H1 (cell line): ENCODE measurements around the gene TNRC6B. TPM values are rescaled to one million over a fixed set of nuclear protein-coding genes. Genes with fewer than 3 reads are reported as not detected.

Experiments
- CTCF ChIA-PET: fragments of 300-600 bp; sonication (Branson Sonifier 250); formaldehyde crosslinking; loops from one replicate; lab custom pipeline; 2021; ENCODE audit not compliant: partially characterized antibody; lab: Charles Lee
- POLR2A ChIA-PET: fragments of 300-600 bp; sonication (Branson Sonifier 250); formaldehyde crosslinking; loops from one replicate; lab custom pipeline; 2021; ENCODE audit warnings: inconsistent platforms; ENCODE audit not compliant: partially characterized antibody; lab: Charles Lee
- DNase-seq, 2 experiments: peaks; one replicate each; pipeline versions ENCODE4 v3.0.0 to v3.0.0-alpha.2; 2010 to 2022; ENCODE audit warnings: low spot score in 2 of 2, low read depth in 1 of 2, mixed read lengths in 1 of 2
- FAIRE-seq: peaks from 2 replicates; lab custom pipeline; 2011; peaks lifted over from hg19 to GRCh38; lab: Jason Lieb, UNC
- H2AFZ ChIP-seq: 2 replicates; pipeline ENCODE4 v1.8.1; 2012; ENCODE audit warnings: low read length, inconsistent platforms
- H2AK5ac ChIP-seq: 2 replicates; pipeline ENCODE4 v1.6.1; 2013; ENCODE audit warnings: low read depth, low read length
- H2BK120ac ChIP-seq: replicated peaks from 2 replicates; pipeline ENCODE3; 2013; ENCODE audit warnings: low read depth, low read length, inconsistent platforms
- H2BK12ac ChIP-seq: 2 replicates; pipeline ENCODE4 v1.6.1; 2013; ENCODE audit warnings: low read depth, low read length
- H2BK15ac ChIP-seq: 2 replicates; pipeline ENCODE4 v1.6.1; 2013; ENCODE audit warnings: low read length
- H2BK20ac ChIP-seq: 2 replicates; pipeline ENCODE4 v1.6.1; 2013; ENCODE audit warnings: low read length
- H2BK5ac ChIP-seq: 2 replicates; pipeline ENCODE4 v1.6.1; 2013; ENCODE audit warnings: low read depth, low read length
- H3K14ac ChIP-seq: 2 replicates; pipeline ENCODE4 v1.6.1; 2013; ENCODE audit warnings: inconsistent platforms; ENCODE audit not compliant: insufficient read length
- H3K18ac ChIP-seq: 2 replicates; pipeline ENCODE4 v1.6.1; 2013; ENCODE audit warnings: low read length; ENCODE audit errors: extremely low read depth
- H3K23ac ChIP-seq: 2 replicates; pipeline ENCODE4 v1.6.1; 2013; ENCODE audit warnings: inconsistent platforms; ENCODE audit not compliant: insufficient read length
- H3K23me2 ChIP-seq: 2 replicates; pipeline ENCODE4 v1.6.1; 2013; ENCODE audit warnings: low read depth, low read length
- H3K27ac ChIP-seq: 2 replicates; pipeline ENCODE4 v1.6.1; 2011; ENCODE audit warnings: low read depth, low read length, inconsistent platforms
- H3K27me3 ChIP-seq, 4 experiments: replicated peaks in 1 of 4; 1 replicate in 1 of 4; 2 replicates in 3 of 4; pipeline versions ENCODE4 v1.6.1 to v1.8.1; 2011 to 2013; ENCODE audit warnings: low read length in 3 of 4, mild to moderate bottlenecking in 3 of 4, inconsistent platforms in 2 of 4, mixed read lengths in 2 of 4, moderate library complexity in 1 of 4; ENCODE audit not compliant: control insufficient read depth in 3 of 4, insufficient read depth in 3 of 4; ENCODE audit errors: extremely low read depth in 1 of 4
- H3K36me3 ChIP-seq, 4 experiments: 2 replicates each; pipeline versions ENCODE4 v1.6.1 to v1.8.1; 2011 to 2013; ENCODE audit warnings: mild to moderate bottlenecking in 4 of 4, low read length in 3 of 4, moderate library complexity in 2 of 4, control low read depth in 1 of 4, inconsistent platforms in 1 of 4; ENCODE audit not compliant: insufficient read depth in 4 of 4, control insufficient read depth in 2 of 4
- H3K4ac ChIP-seq: replicated peaks from 2 replicates; pipeline ENCODE3; 2013; ENCODE audit warnings: low read length, low read depth, mixed read lengths, inconsistent platforms; ENCODE audit not compliant: insufficient read length
- H3K4me1 ChIP-seq, 4 experiments: replicated peaks in 1 of 4; 1 replicate in 1 of 4; 2 replicates in 3 of 4; pipeline versions ENCODE4 v1.6.1 to v1.8.1; 2011 to 2013; ENCODE audit warnings: low read length in 3 of 4, inconsistent platforms in 2 of 4, mixed read lengths in 1 of 4; ENCODE audit not compliant: insufficient read depth in 4 of 4, control insufficient read depth in 3 of 4
- H3K4me2 ChIP-seq, 2 experiments: 2 replicates each; pipeline versions ENCODE4 v1.6.1 to v1.8.1; 2011 to 2013; ENCODE audit warnings: low read depth in 2 of 2, low read length in 2 of 2, control low read depth in 1 of 2, inconsistent platforms in 1 of 2, mild to moderate bottlenecking in 1 of 2; ENCODE audit not compliant: insufficient read depth in 1 of 2
- H3K4me3 ChIP-seq, 4 experiments: fragments of 200-600, 300-600 bp in 1 of 4; sonication (generic), shearing (Covaris generic), sonication (Bioruptor Twin) in 1 of 4; 2 replicates each; pipeline versions ENCODE4 v1.5.1 to v1.8.1; 2011 to 2016; ENCODE audit warnings: low read length in 4 of 4, low read depth in 3 of 4, control low read depth in 2 of 4, inconsistent platforms in 2 of 4, mild to moderate bottlenecking in 2 of 4, mixed read lengths in 1 of 4, moderate library complexity in 1 of 4; ENCODE audit not compliant: insufficient read depth in 2 of 4; ENCODE audit errors: extremely low read depth in 1 of 4
- H3K56ac ChIP-seq: replicated peaks from 2 replicates; pipeline ENCODE3; 2013; ENCODE audit warnings: low read depth, mild to moderate bottlenecking, mixed read lengths, low read length, inconsistent platforms; ENCODE audit not compliant: insufficient read length
- H3K79me1 ChIP-seq: 2 replicates; pipeline ENCODE4 v1.6.1; 2013; ENCODE audit warnings: low read depth, low read length, control low read depth
- H3K79me2 ChIP-seq, 2 experiments: 2 replicates each; pipeline versions ENCODE4 v1.6.1 to v1.8.1; 2012 to 2013; ENCODE audit warnings: low read length in 2 of 2, mild to moderate bottlenecking in 2 of 2, inconsistent platforms in 1 of 2; ENCODE audit not compliant: insufficient read depth in 2 of 2, control insufficient read depth in 1 of 2
- H3K9ac ChIP-seq, 4 experiments: replicated peaks in 1 of 4; 1 replicate in 1 of 4; 2 replicates in 3 of 4; pipeline versions ENCODE4 v1.6.1 to v1.8.1; 2011 to 2013; ENCODE audit warnings: low read depth in 3 of 4, low read length in 3 of 4, control low read depth in 2 of 4, mild to moderate bottlenecking in 2 of 4, moderate library complexity in 2 of 4, inconsistent platforms in 1 of 4; ENCODE audit errors: extremely low read depth in 1 of 4
- H3K9me3 ChIP-seq, 2 experiments: 2 replicates each; pipeline versions ENCODE4 v1.6.1 to v1.8.1; 2012 to 2013; ENCODE audit warnings: mild to moderate bottlenecking in 2 of 2, moderate library complexity in 2 of 2, control low read depth in 1 of 2, inconsistent platforms in 1 of 2, low read depth in 1 of 2, low read length in 1 of 2, mixed read lengths in 1 of 2; ENCODE audit not compliant: insufficient read depth in 2 of 2
- H4K20me1 ChIP-seq, 2 experiments: replicated peaks in 1 of 2; 2 replicates each; pipeline versions ENCODE3 to v1.8.1; 2011 to 2013; ENCODE audit warnings: inconsistent platforms in 2 of 2, low read length in 2 of 2, mild to moderate bottlenecking in 1 of 2; ENCODE audit not compliant: insufficient read depth in 2 of 2, control insufficient read depth in 1 of 2
- H4K5ac ChIP-seq: 2 replicates; pipeline ENCODE4 v1.6.1; 2013; ENCODE audit warnings: low read length, low read depth, mixed read lengths, inconsistent platforms; ENCODE audit not compliant: insufficient read length
- H4K8ac ChIP-seq: 2 replicates; pipeline ENCODE4 v1.8.0; 2013; ENCODE audit warnings: mild to moderate bottlenecking, moderate library complexity, low read length, inconsistent platforms; ENCODE audit not compliant: insufficient read depth; ENCODE audit errors: extremely low read depth
- H4K91ac ChIP-seq: replicated peaks from 2 replicates; pipeline ENCODE3; 2013; ENCODE audit warnings: low read length, mixed read lengths, inconsistent platforms; ENCODE audit not compliant: insufficient read length
- BRCA1 ChIP-seq: IDR thresholded peaks from 2 replicates; pipeline ENCODE4 v1.6.1; 2012; ENCODE audit warnings: low read depth, low read length, improper control_type of control experiment
- CBX8 ChIP-seq: fragments of 300-800, 300-1000 bp; sonication (generic); IDR thresholded peaks from 2 replicates; pipeline ENCODE4 v1.7.1; 2016; ENCODE audit warnings: low read depth, low read length, borderline replicate concordance
- CHD2 ChIP-seq: IDR thresholded peaks from 2 replicates; pipeline ENCODE4 v1.6.1; 2012; ENCODE audit warnings: low read length, improper control_type of control experiment
- EGR1 ChIP-seq: IDR thresholded peaks from 2 replicates; pipeline ENCODE4 v1.6.1; 2011; ENCODE audit warnings: low read depth, low read length, borderline replicate concordance
- RFX5 ChIP-seq: IDR thresholded peaks from 2 replicates; pipeline ENCODE4 v1.6.1; 2011; ENCODE audit warnings: low read depth, low read length, improper control_type of control experiment, borderline replicate concordance
- RNF2 ChIP-seq: fragments of 200-900, 300-1000 bp; sonication (generic); IDR thresholded peaks from 2 replicates; pipeline ENCODE4 v1.7.1; 2016; ENCODE audit warnings: borderline replicate concordance, low read depth, mild to moderate bottlenecking, antibody characterized with exemption, low read length; ENCODE audit not compliant: poor library complexity, severe bottlenecking; ENCODE audit errors: missing control alignments
- RXRA ChIP-seq: IDR thresholded peaks from 2 replicates; pipeline ENCODE4 v1.6.1; 2011; ENCODE audit warnings: low read depth, mild to moderate bottlenecking, low read length, moderate library complexity; ENCODE audit not compliant: insufficient read depth
- SIN3A ChIP-seq, 2 experiments: IDR thresholded peaks in 1 of 2; conservative IDR thresholded peaks in 1 of 2; 2 replicates each; pipeline ENCODE4 v1.6.1; 2011 to 2012; ENCODE audit warnings: low read length in 2 of 2, improper control_type of control experiment in 1 of 2, low read depth in 1 of 2, mild to moderate bottlenecking in 1 of 2
- SP1 ChIP-seq: IDR thresholded peaks from 2 replicates; pipeline ENCODE4 v1.6.1; 2011; ENCODE audit warnings: low read depth, low read length
- SP4 ChIP-seq: IDR thresholded peaks from 2 replicates; pipeline ENCODE4 v1.6.1; 2012; ENCODE audit warnings: low read length, inconsistent platforms
- TEAD4 ChIP-seq: IDR thresholded peaks from 2 replicates; pipeline ENCODE4 v1.6.1; 2012; ENCODE audit warnings: low read depth, low read length, inconsistent platforms, mixed read lengths
- USF2 ChIP-seq: IDR thresholded peaks from 2 replicates; pipeline ENCODE4 v1.6.1; 2011; ENCODE audit warnings: low read length, improper control_type of control experiment
- ZNF274 ChIP-seq: IDR thresholded peaks from 2 replicates; pipeline ENCODE4 v1.7.0; 2012; ENCODE audit warnings: low read length, borderline replicate concordance; ENCODE audit errors: extremely low read depth
- WGBS, 2 experiments: shearing (Covaris generic) in 1 of 2; methylation state at CpG; one replicate each; pipeline versions ENCODE4 v1.1.6 to v1.1.7; 2013 to 2015; ENCODE audit warnings: low lambda C conversion rate in 2 of 2, mixed read lengths in 2 of 2, inconsistent platforms in 1 of 2, low coverage in 1 of 2, missing lambda C conversion rate in 1 of 2; ENCODE audit not compliant: insufficient replicate concordance in 2 of 2, insufficient coverage in 1 of 2, insufficient read length in 1 of 2; ENCODE audit errors: extremely low coverage in 1 of 2, missing lambda C conversion rate in 1 of 2; 5-methylcytosine and 5-hydroxymethylcytosine counted together
- polyA plus RNA-seq, 7 experiments: library from polyadenylated mRNA; depleted of rRNA in 3 of 7; stranded (reverse) in 5 of 7; unstranded in 2 of 7; fragments of >200 nt in 5 of 7; fragments of 200-250 nt in 2 of 7; gene quantifications; 1 replicate in 5 of 7; 2 replicates in 1 of 7; 4 replicates in 1 of 7; pipeline versions ENCODE4 v1.2.1 to v1.2.3, GENCODE V29; 2011 to 2013; ENCODE audit warnings: missing spikeins in 2 of 7, mixed read lengths in 2 of 7
- total RNA-seq: library from RNA; stranded (reverse); fragmentation: NEBNext Ultra II Directional; extraction: Animal tissue kit (Norgen Biotek cat#: 25700); gene quantifications from 2 replicates; pipeline ENCODE4 v1.2.1, GENCODE V29; 2021

The TNRC6B gene
- total and polyA plus RNA-seq, 2 of the 8 experiments (the other 6 are each of a cell fraction or from before 2014, with no cell fraction given): 12.5 to 48.9 TPM

- no peaks in the 10 kb centered on the region for H3K9me3 ChIP-seq
- H3K27ac ChIP-seq: no peak overlapping the region
- H3K56ac ChIP-seq: no peak overlapping the region
- H4K5ac ChIP-seq: no peak overlapping the region
- peaks cover 6 to 53% (median 20%) of the 10 kb centered on the region in 4 experiments; a peak in 7 of 8 replicates for H3K36me3 ChIP-seq
- no peaks in the 10 kb centered on the region for H3K27me3 ChIP-seq
- H4K91ac ChIP-seq: no peak overlapping the region
- 90% methylated on average over 6 of the region's 6 CpGs; no CpG with 5 or more reads in 1 of the 2 experiments for WGBS, 2 experiments
- no peak overlapping the region for H3K4me2 ChIP-seq
- no peaks in the 10 kb centered on the region for H3K79me1 ChIP-seq
- H3K79me2 ChIP-seq: peaks cover 0 to 3% of the 10 kb centered on the region in 2 experiments; a peak in 1 of 4 replicates
- H3K14ac ChIP-seq: no peak overlapping the region
- no peak overlapping the region for H3K23ac ChIP-seq
- H2AFZ ChIP-seq: no peak overlapping the region
- H2BK20ac ChIP-seq: no peak overlapping the region
- CTCF ChIA-PET: no interaction called here
- no peak overlapping the region for H3K4ac ChIP-seq
- TF ChIP-seq CBX8: no peak
- TF ChIP-seq BRCA1: no peak
- TF ChIP-seq SP4: no peak
- no peak for TF ChIP-seq ZNF274
- TF ChIP-seq RXRA: no peak
- no peak for TF ChIP-seq RFX5
- no peak for TF ChIP-seq EGR1
- no peak for TF ChIP-seq SP1
- no peak for TF ChIP-seq USF2
- TF ChIP-seq TEAD4: no peak
- no peak for TF ChIP-seq CHD2
- TF ChIP-seq RNF2: no peak
- TF ChIP-seq SIN3A (conservative IDR thresholded peaks at IDR 0.05 in 1 of 2, IDR thresholded peaks at IDR 0.05 in 1 of 2; ENCODE audit: low read depth in 1 of 2, low read length in 2 of 2): no peak
- TF ChIP-seq, all 59 proteins: peak for 0
- H2BK5ac ChIP-seq: no peak overlapping the region
- no peak overlapping the region for H4K8ac ChIP-seq
- no peaks in the 10 kb centered on the region for H3K4me1 ChIP-seq
- no peaks in the 10 kb centered on the region for H3K23me2 ChIP-seq
- H2BK120ac ChIP-seq: no peak overlapping the region
- H4K20me1 ChIP-seq: peaks cover 3 to 4% of the 10 kb centered on the region in 2 experiments
- DNase-seq (no peak), FAIRE-seq (no peak)
- POLR2A ChIA-PET: no interaction called here
- H3K9ac ChIP-seq: no peak overlapping the region
- H2BK12ac ChIP-seq: no peak overlapping the region
- H2BK15ac ChIP-seq: no peak overlapping the region
- no peak overlapping the region for H2AK5ac ChIP-seq
- no peak overlapping the region for H3K18ac ChIP-seq
- H3K4me3 ChIP-seq: no peak overlapping the region
Measured at GRCh38 chr22:40273319-40273718, 95.6 kb downstream of the TNRC6B start.
